Urinary bladder (tissue), 4 donors: ENCODE data around the gene CSNK1G2. TPM values are rescaled to one million over a fixed set of nuclear protein-coding genes. Genes with fewer than 3 reads are reported as not detected.

Source experiments
- DNase-seq: peaks from one replicate; pipeline ENCODE4 v3.0.0-alpha.2; 2015; ENCODE audit errors: extremely low spot score
- H3K27ac ChIP-seq: one replicate; pipeline ENCODE4 v1.5.1; 2013; ENCODE audit warnings: low read depth, mild to moderate bottlenecking, moderate library complexity
- H3K36me3 ChIP-seq: one replicate; pipeline ENCODE4 v1.6.1; 2013; ENCODE audit warnings: mild to moderate bottlenecking, moderate library complexity; ENCODE audit not compliant: insufficient read depth
- H3K4me1 ChIP-seq: one replicate; pipeline ENCODE4 v1.6.1; 2013; ENCODE audit warnings: mild to moderate bottlenecking, moderate library complexity; ENCODE audit not compliant: insufficient read depth
- H3K4me3 ChIP-seq: one replicate; pipeline ENCODE4 v1.5.1; 2013; ENCODE audit warnings: low read depth, low read length
- WGBS: extraction: QIAGEN DNeasy Blood & Tissue Kit; methylation state at CpG from one replicate; pipeline ENCODE4 v1.1.7; 2013; 5-methylcytosine and 5-hydroxymethylcytosine counted together
- polyA plus RNA-seq: library from polyadenylated mRNA; stranded (reverse); fragments of 200-250 nt; gene quantifications from one replicate; pipeline ENCODE4 v1.2.3, GENCODE V29; 2013
- total RNA-seq: library from RNA; depleted of rRNA; stranded (reverse); fragments of >200 nt; gene quantifications from one replicate; pipeline ENCODE4 v1.2.3, GENCODE V29; 2014
- donor health status: healthy with polysubstance abuse.
- donor health status: healthy.

CSNK1G2 gene
- total and polyA plus RNA-seq, 2 donors: 33.5 to 50.1 TPM

DNA sequence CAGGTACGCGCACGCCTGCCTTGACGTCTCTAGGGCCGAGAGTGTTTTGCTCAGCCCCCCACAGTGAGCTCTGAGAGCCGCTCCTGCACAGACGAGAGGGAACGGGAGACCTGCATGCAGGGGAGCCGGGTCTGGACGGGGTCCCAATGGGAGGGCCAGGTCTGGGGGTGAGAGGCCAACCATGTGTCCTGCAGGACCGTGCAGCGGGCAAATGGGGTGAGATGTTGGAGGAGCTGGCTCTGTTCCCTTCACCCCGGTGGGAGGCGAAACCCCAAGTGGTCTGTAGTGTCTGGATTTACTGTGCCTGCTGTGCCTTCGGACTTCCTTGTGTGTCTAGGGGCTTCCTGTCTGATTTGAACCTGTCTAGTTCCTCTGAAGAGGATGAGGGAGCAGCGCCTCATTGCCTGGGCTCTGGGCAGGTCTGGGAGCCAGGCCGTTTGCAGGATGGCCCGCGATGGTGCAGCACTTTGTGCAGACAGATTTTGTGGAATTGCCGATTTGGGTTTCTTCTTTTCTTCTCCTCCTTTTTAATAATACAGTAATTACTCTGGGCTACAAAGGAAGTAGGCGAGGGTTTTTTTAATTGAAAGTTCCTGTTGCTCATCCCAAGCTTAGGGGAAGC is 2.1 kb downstream of the CSNK1G2 start:
- Histone ChIP-seq H3K4me3 (peak overlapping the region; percentile 91), H3K27ac (no peak overlapping the region), H3K36me3 (no peaks in the 10 kb centered on the region), H3K4me1 (peaks cover 2% of the 10 kb centered on the region)
- WGBS: 36% methylated on average over 21 of the region's 21 CpGs
- DNase-seq: no peak

DNA sequence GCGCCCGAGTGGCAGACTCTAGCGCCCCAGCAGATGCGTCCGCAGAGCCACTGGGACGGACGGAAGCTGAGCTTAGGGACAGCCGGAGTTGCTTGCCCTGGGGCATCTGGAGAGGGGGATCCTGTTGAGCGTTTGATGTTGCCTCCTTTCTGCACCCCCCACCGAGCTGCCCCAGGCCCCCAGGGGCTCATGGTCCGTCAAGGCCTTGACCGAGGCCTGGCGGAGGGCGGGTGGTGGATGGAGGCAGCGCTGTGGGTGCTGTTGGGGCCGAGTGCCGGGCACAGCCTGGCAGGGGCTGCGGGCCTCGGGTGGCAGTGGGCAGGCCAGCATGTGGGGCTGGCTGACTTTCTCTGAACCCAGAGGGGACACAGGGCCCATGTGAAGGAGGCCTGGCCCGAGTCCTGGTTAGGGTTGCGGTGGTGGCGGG is 2.7 kb downstream of the CSNK1G2 start:
- DNase-seq: no peak
- H3K4me3 ChIP-seq: no peak overlapping the region
- H3K36me3 ChIP-seq: no peaks in the 10 kb centered on the region
- 89% methylated on average over 22 of the region's 22 CpGs for WGBS
- H3K4me1 ChIP-seq: peaks cover 2% of the 10 kb centered on the region
- H3K27ac ChIP-seq: no peak overlapping the region

DNA sequence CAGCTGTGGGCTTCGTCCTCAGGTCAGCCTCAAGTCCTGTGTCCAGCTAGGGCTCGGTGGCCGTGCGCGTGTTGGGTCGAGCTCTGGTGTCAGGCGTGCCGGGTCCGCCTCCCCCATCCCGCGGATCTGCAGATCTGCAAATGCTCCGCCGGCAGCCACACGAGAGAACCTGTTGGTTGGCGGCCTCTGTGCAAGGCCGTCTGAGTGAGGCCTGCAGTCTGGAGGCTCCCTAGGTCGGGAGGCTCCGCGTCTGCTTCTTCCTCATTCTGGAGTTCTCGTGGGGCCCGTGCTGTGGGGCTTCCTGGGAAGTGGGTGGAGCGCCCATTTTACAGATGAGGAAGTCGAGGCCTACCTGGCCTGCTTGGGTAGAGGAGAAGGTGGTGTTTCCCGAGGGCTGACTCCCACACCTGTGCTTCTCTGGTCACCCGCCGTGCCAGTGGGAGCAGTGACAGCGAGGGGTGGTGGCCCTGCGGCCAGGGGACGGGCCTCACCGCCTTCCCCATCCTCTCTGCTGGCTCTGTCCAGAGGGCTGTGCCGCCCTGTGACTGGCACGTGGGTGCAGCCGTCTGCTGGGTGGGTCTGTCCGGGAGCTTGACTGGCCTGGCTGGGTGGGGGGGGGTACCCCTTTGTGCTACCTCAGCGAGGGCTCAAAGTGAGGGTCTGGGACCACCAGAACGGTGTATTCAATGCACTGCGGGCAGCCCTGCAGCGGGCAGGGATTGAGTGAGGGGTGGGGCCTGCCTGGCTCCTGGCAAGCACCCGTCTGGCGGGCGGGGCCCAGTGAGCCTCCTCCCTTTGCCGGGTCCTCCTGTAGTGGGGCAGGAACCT is 3.3 kb downstream of the CSNK1G2 start:
- Histone ChIP-seq H3K4me1 (peaks cover 2% of the 10 kb centered on the region), H3K4me3 (no peak overlapping the region), H3K36me3 (no peaks in the 10 kb centered on the region), H3K27ac (no peak overlapping the region)
- no peak for DNase-seq
- 82% methylated on average over 42 of the region's 42 CpGs for WGBS

DNA sequence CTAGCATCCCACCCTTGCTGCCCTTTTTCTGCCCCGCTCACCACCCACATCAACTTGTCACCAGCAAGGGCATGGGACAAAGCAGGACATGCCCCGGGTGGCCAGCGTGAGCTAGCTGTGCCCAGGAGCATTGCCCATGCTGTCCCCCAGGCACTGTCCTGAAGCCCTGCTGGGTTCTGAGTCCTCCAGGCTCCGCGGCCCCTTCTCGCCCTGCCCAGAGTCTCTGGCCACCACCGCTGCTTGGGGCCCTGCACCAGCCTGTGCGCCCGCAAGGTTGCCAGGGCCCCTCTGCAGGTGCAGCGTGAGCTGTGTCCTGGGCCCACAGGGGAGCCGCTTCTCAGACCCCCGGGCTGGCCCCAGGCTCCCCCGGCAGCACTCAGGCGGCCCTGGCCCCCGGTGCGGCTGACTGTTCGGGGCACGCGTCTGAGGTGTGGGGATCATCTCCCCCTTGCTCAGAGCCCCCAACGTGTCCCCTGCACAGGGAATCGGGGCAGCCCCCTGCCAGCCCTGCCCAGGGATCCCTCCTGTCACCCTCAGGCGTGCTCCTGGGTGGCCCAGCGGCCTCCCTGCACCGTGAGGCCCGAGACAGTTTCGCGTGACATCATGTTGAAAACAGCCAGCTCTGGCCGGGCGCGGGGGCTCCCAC is 4.1 kb downstream of the CSNK1G2 start:
- Histone ChIP-seq H3K36me3 (no peaks in the 10 kb centered on the region), H3K4me1 (peaks cover 2% of the 10 kb centered on the region), H3K4me3 (no peak overlapping the region), H3K27ac (no peak overlapping the region)
- WGBS: 91% methylated on average over 30 of the region's 30 CpGs
- DNase-seq: no peak

DNA sequence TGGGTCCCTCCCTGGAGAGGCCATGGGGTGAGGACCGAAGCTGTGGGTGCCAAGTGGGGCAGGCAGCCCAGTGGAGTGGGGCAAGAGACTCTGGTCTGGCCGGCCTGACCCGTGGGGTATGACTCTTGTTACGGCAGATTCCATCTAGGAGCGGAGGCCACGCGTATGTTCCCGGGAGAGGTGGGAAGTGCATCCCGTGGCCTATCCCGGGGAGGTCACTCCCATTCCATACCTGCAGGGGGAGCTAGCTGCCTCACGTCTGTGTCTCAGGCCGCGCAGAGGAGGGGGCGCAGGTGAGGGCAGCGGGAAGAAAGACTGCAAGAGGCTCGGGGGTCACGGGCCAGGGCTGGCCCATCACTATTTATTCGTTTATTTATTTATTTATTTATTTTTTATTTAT is 4.9 kb downstream of the CSNK1G2 start:
- no peak for DNase-seq
- Histone ChIP-seq H3K4me1 (peaks cover 2% of the 10 kb centered on the region), H3K36me3 (no peaks in the 10 kb centered on the region), H3K4me3 (no peak overlapping the region), H3K27ac (no peak overlapping the region)
- 79% methylated on average over 18 of the region's 18 CpGs for WGBS

DNA sequence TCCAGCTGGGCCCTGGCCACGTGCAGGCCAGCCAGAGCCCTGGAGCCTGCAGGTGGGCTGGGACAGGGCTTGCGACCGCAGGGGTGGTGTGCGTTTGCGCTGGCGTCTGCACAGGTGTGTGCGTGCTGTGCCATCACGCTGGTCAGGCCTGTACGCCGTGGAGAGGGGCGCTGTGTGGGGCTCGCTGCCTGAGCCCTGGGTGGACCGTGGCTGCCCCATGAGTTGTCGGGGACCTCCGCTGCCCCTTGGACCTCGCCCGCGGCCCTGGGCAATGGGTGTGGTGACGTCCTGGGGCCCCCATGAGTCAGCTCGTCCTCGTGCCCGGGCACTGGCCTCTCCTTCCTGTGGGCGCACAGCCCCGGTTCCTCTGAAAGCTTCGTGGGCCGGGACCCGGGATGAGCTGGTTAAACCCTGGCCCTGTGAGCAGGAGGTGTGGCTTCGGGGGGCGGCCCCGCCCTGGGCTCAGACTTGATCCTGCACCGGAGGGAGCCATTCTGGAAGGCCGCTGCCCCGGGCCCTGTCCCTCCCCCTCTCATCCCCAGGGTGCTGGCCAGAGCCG is 6.8 kb downstream of the CSNK1G2 start:
- no peaks in the 10 kb centered on the region for H3K36me3 ChIP-seq
- H3K4me3 ChIP-seq: no peak overlapping the region
- H3K27ac ChIP-seq: no peak overlapping the region
- H3K4me1 ChIP-seq: peaks cover 2% of the 10 kb centered on the region
- no peak for DNase-seq
- 87% methylated on average over 34 of the region's 34 CpGs for WGBS

DNA sequence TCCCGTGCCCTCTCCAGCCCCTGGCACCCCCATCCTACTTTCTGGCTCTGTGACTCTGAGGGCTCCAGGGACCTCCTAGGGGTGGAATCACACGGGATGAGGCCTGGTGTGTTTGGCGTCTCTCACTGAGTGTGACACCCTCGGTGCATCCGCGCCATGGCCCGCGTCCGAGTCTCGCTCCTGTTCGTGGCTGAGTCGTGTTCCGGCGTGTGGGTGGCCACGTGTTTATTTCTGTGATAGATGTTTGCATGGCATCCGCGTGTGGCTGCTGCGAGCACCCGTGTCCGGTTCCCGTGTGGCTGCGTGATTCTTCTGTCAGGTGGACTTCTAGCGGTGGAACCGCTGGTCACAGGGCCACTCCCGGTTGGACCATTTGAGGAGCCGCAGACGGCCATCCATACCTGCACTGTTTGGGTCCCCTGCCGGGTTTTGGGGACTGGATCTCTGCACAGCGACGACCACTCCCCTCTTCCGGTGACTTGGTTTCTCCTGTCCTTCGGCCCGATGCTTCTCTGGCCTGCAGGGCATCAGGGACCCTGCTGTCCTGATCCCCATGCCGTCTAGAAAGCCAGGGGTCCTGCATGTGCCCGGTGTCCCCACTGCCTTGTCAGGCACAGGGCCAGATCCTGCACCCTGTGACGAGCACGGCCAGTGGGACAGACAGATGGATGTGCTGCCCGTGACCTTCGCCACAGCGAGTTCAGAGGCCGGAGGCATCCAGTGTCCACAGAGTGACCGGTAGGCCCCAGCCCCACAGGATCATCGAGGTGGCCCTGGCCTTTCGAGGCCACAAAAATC is 8.5 kb downstream of the CSNK1G2 start:
- no peak overlapping the region for H3K27ac ChIP-seq
- no peak overlapping the region for H3K4me3 ChIP-seq
- WGBS: 95% methylated on average over 44 of the region's 44 CpGs
- no peaks in the 10 kb centered on the region for H3K4me1 ChIP-seq
- no peak for DNase-seq
- no peaks in the 10 kb centered on the region for H3K36me3 ChIP-seq

DNA sequence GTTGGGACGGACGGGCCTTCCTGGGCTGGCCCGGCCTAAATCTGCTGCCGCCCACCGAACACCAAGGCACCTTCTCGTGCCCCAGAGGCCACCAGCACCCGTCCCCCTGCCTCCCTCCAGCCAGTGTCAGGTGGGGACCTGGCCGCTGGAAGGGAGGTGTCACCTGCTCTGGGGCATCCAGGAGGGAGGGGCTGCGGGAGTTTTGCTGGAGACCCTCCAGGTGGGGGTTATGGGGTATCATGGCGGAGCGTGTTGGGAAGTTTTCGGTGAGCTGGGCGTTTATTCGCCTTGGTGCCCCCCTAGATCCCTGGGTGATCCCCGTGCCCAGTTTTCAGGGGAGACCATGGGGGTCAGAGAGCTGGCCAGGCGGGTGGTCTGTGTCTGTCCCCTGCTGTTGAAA is 9.7 kb downstream of the CSNK1G2 start:
- Histone ChIP-seq H3K27ac (no peak overlapping the region), H3K36me3 (no peaks in the 10 kb centered on the region), H3K4me1 (no peaks in the 10 kb centered on the region), H3K4me3 (no peak overlapping the region)
- 98% methylated on average over 16 of the region's 16 CpGs for WGBS
- no peak for DNase-seq

DNA sequence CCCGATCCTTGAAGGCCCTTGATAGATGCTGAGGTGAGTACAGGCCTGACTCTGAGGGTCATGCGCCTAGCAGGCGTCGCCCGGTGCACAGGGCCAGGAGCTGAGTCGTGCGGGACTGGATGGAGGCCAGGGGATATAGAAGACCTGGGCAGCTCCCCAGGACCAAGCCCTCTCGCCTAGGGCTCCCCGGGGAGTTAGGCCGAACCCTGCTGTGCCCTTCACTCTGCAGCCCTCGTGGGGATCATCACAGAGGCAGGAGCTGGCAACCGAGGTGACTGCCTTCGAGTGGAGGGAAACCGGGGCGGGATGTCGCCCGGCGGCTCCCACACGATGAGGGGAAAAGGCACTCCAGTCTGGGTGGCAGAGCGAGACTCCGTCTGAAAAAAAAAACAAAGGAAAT is 11.7 kb downstream of the CSNK1G2 start:
- Histone ChIP-seq H3K36me3 (no peaks in the 10 kb centered on the region), H3K4me3 (no peak overlapping the region)
- WGBS: 85% methylated on average over 21 of the region's 21 CpGs

DNA sequence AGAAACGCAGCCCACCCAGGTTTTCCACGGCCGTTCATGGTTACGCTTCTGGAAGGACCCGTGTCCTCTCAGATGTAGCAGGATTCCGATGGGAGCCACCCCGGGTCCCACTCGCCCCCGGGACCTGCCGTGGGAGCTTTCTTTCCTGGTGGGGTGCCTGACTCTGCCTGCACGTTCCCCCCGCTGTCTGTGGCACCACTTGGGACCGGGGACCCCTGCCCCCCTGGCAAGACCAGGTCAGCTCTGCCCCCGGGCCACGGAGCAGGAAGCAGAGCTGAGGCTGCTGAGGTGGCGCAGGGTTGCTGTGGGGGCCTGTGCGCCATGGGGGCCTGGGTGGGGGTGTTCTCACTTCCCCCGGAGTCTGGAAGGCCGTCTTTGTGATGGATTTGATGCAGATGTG is 12.1 kb downstream of the CSNK1G2 start:
- no peaks in the 10 kb centered on the region for H3K4me1 ChIP-seq
- no peak overlapping the region for H3K4me3 ChIP-seq
- DNase-seq: no peak
- no peaks in the 10 kb centered on the region for H3K36me3 ChIP-seq
- H3K27ac ChIP-seq: no peak overlapping the region
- WGBS: 88% methylated on average over 19 of the region's 19 CpGs

More for the DNA sequence above, 11.7 kb downstream of the CSNK1G2 start:
- DNase-seq: no peak
- Histone ChIP-seq H3K4me1 (no peaks in the 10 kb centered on the region), H3K27ac (no peak overlapping the region)

DNA sequence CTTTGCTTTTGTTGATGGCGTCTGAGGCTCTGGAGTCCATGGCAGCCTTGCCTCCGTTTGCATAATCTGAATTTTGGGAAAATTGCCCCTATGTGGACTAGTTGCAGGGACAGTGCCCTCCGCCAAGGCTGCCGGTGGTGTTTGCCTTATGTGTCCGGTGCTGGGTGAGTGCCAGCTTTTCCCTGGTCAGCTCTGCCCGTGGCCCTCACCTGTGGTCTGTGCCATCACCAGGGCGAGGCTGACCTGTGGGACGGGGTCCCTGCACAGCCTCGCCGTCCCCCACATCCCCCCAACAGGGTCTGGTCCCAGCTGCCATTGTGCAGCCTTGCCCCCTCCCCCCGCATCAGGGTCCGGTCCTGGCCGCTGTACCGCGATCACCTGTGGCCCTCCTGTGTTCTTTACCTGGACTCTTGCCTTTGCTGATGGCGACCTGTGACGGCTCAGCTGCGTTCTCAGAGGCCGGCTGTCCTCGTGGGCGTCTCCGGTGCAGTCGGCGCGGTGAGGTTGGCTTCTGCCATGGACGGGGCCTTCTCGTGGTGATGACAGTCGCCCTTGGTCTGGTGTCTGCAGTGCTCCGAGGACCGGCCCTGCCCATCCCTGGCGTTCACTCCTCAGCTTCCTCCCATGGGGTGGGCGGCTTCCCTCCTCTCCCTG is 12.6 kb downstream of the CSNK1G2 start:
- H3K27ac ChIP-seq: no peak overlapping the region
- DNase-seq: no peak
- no peaks in the 10 kb centered on the region for H3K4me1 ChIP-seq
- no peaks in the 10 kb centered on the region for H3K36me3 ChIP-seq
- no peak overlapping the region for H3K4me3 ChIP-seq
- 90% methylated on average over 32 of the region's 32 CpGs for WGBS

DNA sequence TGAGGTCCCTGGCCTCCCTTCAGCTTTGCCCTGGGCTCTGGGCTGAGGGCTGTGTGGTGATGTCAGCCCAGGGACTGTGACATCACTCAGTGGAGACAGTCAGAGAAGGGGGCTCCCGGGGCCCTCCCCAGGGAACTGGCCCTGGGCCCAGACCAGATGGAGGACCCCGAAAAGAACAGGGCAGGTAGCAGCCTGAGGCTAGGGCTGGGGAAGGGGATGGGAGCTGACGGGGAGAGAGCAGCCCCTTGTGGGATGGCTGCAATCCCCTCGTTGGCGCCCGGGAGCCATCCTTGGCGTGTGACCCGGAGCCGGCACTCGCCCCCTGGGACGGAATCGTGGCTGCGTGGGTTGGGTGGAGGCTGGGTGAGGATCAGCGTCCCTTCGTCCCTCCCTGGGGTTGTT is 13.6 kb downstream of the CSNK1G2 start:
- 90% methylated on average over 15 of the region's 15 CpGs for WGBS
- no peaks in the 10 kb centered on the region for H3K36me3 ChIP-seq
- DNase-seq: no peak
- no peak overlapping the region for H3K4me3 ChIP-seq
- no peak overlapping the region for H3K27ac ChIP-seq
- H3K4me1 ChIP-seq: no peaks in the 10 kb centered on the region
